ENCODE results near the gene HIBADH. TPM values are rescaled to one million over a fixed set of nuclear protein-coding genes. Genes with fewer than 3 reads are reported as not detected.
"Not testable (repeated sequence)": the region's sequence is repeated elsewhere in the genome, so short reads cannot be mapped to it uniquely, and the experiment has no call there.

Gene HIBADH
- total RNA-seq, 1 donor from 2014 or later = 41.9 TPM

DNA sequence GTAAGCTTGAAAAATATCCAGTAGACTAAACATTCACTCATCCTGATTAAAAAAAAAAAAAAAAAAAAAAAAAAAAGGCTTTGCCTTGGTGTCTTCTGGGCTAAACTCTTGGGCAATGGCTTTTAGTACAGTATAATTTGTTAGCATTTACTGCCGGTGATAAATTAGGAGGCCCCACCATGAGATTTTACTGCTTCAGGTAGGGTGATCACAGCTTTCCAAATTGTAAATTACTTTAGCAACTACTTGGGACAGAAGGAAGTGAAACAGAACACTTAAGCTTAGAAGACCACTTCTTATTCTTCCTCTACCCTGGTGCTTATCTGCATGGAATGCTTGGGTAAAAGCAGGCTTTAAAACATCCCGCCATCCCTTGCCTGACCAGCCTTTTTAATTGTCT, 152.1 kb downstream of the HIBADH start:
- no peak for DNase-seq (ENCODE audit: low read depth, low spot score)

DNA sequence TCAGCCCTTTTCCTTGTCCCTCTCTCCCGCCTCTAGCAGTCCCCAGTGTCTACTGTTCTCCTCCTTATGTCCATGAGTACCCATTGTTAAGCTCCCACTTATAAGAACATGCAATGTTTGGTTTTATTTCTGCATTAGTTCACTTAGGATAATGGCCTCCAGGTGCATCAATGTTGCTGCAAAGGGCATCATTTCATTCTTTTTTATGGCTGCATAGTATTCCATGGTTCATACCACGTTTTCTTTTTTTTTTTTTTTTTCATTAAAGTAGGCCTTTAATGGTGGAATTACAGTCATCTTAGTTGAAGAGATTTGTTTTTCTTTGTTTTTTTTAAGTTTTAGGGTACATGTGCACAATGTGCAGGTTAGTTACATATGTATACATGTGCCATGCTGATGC, 160.8 kb downstream of the HIBADH start:
- DNase-seq (ENCODE audit: low read depth, low spot score) = not testable (repeated sequence)

- DNase-seq (ENCODE audit: low read depth, low spot score) = no peak
Measured at GRCh38 chr7:27501001-27501400, 161.7 kb downstream of the HIBADH start.

- no peak for DNase-seq (ENCODE audit: low read depth, low spot score)
Measured at GRCh38 chr7:27492224-27492623, 170.5 kb downstream of the HIBADH start.

- no peak for DNase-seq (ENCODE audit: low read depth, low spot score)
Measured at GRCh38 chr7:27491534-27491933, 171.1 kb downstream of the HIBADH start.

DNA sequence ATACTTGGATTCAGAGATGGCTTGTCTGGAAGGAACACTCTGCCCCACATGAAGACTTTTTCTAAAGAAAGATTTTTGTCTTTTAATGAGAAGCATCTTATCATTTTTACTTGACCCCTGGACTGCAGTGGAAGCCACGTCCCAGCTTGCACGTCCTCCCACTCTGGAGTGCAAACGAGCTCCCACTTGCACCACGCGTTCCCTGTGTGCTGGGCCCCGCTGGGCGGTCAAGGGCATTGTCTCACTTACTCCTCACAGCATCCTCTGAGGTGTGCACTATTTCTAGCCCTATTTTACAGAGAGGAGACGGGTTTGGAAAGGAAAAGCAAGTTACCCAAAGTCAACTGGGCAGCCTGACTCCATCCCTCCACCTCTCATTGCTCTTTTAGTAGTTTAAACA, 175.2 kb downstream of the HIBADH start:
- no peak for DNase-seq (ENCODE audit: low read depth, low spot score)

DNA sequence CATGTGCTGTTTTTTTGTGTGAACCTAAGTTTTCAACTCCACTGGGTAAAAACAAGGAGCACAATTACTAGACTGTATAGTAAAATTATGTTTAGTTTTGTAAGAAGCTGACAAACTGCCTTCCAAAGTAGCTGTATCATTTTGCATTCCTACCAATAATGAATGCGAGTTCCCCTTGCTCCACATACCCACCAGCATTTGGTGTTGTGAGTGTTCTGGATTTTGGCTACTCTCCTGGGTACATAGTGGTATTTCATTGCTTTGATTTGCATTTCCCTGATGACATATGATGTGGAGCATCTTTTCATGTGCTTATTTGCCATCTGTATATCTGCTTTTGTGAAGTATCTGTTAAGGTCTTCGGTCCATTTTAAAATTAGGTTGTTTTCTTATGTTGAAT, 178.2 kb downstream of the HIBADH start:
- DNase-seq (ENCODE audit: low read depth, low spot score) = no peak

DNA sequence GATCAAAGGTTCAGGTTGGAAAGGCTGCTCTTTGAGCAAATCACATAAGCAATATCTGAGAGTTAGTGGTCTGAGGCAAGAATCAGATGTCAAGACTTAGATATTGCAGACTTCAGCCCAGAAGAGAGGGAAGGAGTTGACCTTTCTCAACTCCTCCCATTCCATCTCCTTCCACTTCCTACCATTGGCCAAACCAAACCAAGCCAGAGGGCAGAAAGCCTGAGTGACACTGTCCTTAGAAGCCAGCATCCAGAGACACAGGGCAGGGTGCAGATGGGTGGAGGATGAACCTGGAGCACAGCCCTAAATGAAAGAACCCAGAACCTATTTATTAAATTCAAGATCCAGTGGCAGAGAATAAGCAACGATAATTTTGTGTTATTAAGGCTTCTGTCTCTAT, 180.5 kb downstream of the HIBADH start:
- no peak for DNase-seq (ENCODE audit: low read depth, low spot score)

DNA sequence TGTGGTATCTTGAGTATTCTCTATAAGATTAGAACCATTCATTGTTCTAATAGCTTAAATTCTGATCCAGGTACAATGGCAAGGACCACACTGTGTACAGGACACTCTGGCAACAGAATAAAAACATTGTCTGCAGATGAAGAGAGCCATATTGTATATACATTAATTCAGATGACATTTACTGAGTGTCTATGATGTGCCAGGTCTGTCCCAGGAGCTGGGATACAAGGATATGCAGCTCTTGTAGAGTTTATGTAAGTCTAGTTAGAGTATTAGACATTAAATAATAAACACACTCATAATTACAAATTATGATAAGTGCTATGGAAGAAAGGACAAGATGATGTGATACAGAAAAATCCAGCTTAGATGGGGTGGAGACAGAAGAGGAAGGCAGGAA, 184.1 kb downstream of the HIBADH start:
- no peak for DNase-seq (ENCODE audit: low read depth, low spot score)

- no peak for DNase-seq (ENCODE audit: low read depth, low spot score)
Measured at GRCh38 chr7:27478084-27478483, 184.6 kb downstream of the HIBADH start.

DNA sequence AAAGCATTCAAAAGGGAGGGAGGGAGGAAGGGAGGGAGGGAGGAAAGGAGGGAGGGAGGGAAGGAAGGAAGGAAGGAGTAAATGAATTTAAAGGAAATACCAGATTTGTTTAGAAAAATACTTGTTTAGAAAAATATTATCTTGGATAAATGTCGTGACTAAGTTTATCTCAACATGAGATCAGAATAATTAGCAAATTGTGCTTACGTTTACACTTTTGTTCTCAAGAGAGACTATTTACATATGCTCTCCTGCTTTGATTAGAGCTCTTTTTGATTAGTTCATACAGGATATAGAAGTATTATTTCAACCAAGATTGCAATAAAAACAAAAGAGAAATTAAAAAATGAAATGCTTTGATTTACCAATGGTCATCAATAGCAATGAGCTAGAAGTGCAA, 186.2 kb downstream of the HIBADH start:
- no peak for DNase-seq (ENCODE audit: low read depth, low spot score)

Other genes with a start within 250 kb of the HIBADH start
- 82.0 and 88.6 TPM in 2 replicates for gene TAX1BP1, start 77.3 kb upstream of the HIBADH start, total RNA-seq